SIG-M5 treated with dmso at 0.1 percent for 504 hours (cell line): ENCODE results near the gene KATNIP.

ENCODE experiments used
- DNase-seq: peaks from one replicate; lab custom pipeline; 2025; ENCODE audit not compliant: unreplicated experiment; lab: John Stamatoyannopoulos, UW

The KATNIP gene

GRCh38 chr16:27579087-27579980 lies 29.4 kb downstream of the KATNIP start:
- no peak for DNase-seq

DNA sequence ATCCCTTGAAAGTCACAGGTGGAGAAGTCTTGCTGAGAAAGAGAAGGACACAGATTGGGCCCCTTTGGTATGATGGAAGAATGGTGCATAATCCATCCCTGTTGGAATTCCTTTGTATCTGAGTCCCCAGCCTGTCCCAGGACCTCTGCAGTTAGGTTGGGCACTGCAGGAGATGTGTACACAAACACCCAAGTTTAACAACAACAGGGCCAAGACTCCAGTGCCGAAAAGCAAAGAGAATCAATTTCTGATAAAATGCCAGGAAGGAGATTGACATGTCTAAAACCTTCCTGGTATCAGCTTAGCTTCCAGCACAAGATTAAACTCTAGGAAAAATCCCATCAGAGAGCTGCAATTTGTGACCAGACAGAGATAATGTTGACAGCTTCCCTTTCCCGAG lies 32.9 kb downstream of the KATNIP start:
- DNase-seq = no peak

GRCh38 chr16:27583634-27584033 lies 33.7 kb downstream of the KATNIP start:
- no peak for DNase-seq

DNA sequence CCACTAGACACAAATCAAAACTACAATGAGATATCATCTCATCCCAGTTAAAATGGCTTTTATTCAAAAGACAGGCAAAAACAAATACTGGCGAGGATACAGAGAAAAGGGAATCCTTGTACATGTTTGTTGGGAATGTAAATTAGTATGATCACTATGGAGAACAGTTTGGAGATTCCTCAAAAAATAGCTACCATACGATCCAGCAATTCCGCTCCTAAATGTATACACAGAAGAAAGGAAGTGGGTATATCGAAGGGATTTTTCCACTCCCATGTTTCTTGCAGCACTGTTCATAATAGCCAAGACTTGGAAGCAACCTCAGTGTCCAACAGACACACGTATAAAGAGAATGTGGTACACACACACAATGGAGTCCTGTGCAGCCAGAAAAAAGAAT lies 35.3 kb downstream of the KATNIP start:
- no peak for DNase-seq

GRCh38 chr16:27586711-27587110 lies 36.8 kb downstream of the KATNIP start:
- DNase-seq = no peak

GRCh38 chr16:27588057-27588456 lies 38.1 kb downstream of the KATNIP start:
- DNase-seq = no peak

- DNase-seq = no peak
Measured at GRCh38 chr16:27591837-27592236, 41.9 kb downstream of the KATNIP start.

DNA sequence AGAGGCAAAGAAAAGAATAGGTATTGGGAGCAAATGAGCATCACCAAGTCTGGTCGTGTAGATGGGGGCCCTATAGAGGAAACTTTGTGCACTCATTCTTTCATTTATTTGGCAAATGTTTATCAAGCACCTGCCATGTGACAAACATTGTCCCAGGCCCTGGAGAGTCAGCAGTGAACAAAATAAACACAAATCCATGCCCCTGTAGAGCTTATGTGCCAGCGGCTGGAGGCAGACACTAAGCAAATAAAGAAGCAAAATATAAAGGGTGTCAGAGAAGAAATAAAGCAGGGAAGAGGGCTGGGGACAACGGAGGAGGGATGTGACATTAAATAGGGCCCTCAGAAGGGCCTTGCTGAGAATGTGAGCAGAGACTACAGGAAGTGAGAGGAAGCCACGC lies 45.5 kb downstream of the KATNIP start:
- DNase-seq = no peak

GRCh38 chr16:27595993-27596392 lies 46.0 kb downstream of the KATNIP start:
- no peak for DNase-seq

- no peak for DNase-seq
Measured at GRCh38 chr16:27596411-27596810, 46.5 kb downstream of the KATNIP start.

- DNase-seq = no peak
Measured at GRCh38 chr16:27597361-27597760, 47.4 kb downstream of the KATNIP start.

- no peak for DNase-seq
Measured at GRCh38 chr16:27598220-27598619, 48.3 kb downstream of the KATNIP start.

DNA sequence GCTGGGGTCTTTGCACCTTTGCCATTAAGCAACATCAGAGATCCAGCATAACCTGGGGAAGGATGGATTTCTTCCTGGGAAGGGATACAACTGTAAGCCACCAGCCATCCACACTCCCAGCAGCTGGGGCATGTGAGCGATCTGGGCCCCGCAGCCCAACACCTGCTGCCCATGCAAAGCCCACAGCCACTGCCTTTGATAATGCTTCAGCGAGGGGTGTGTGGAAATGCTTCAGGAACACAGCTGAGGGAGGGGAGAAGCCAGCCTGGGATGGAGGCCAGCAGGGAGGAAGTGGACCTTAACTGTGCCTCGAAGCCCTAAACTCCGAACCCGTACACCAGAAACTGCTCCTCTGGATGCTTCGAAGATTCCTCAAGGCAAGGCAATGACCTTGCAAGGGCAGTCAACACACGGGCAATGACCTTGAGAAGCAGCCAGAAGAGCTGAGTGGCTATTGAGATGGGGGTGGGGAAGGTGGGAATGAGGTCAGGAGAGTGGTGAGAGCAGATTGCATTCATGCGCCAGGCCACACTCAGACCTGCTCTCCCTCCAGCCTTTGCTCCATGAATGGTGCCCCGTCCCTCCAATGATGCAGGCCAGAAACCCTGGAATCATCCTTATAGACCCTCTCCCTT lies 49.1 kb downstream of the KATNIP start:
- DNase-seq = no peak

GRCh38 chr16:27599606-27600005 lies 49.7 kb downstream of the KATNIP start:
- DNase-seq = no peak
